Prostate gland (tissue), 2 donors: ENCODE measurements around the gene ING2.
"Not testable (repeated sequence)": the region's sequence is repeated elsewhere in the genome, so short reads cannot be mapped to it uniquely, and the experiment has no call there.

Source experiments
- CTCF ChIP-seq, 4 experiments: fragments of 200-600 bp in 2 of 4; fragments of 450-650 bp in 2 of 4; sonication (generic) in 2 of 4; IDR thresholded peaks; 1 replicate in 3 of 4; 2 replicates in 1 of 4; pipeline ENCODE4 v1.5.1; 2016 to 2019; ENCODE audit warnings: antibody characterized with exemption in 4 of 4, mild to moderate bottlenecking in 2 of 4, moderate library complexity in 2 of 4
- POLR2AphosphoS5 ChIP-seq: sonication (generic); formaldehyde crosslinking; IDR thresholded peaks from one replicate; pipeline ENCODE4 v1.6.1; 2017; ENCODE audit warnings: antibody characterized with exemption

GRCh38 chr4:183465879-183466278 is 39.0 kb upstream of the ING2 start:
- not testable (repeated sequence) for TF ChIP-seq CTCF (IDR thresholded peaks at IDR 0.05); POLR2AphosphoS5
